Muscle of arm (tissue), 12 donors: ENCODE results near the gene LY86. TPM values are rescaled to one million over a fixed set of nuclear protein-coding genes. Genes with fewer than 3 reads are reported as not detected.
A peak's percentile ranks its signal among the peaks of the same experiment; 100 is the strongest.

Experiments used
- DNase-seq: peaks from one replicate; pipeline ENCODE4 v3.0.0-alpha.2; 2013
- polyA plus RNA-seq, 12 donors: library from polyadenylated mRNA; unstranded; fragments of 120-200 nt; gene quantifications; one replicate each; pipeline ENCODE4 v1.2.1, GENCODE V29; 2013; ENCODE audit not compliant: insufficient read length in 12 of 12

LY86 gene
- polyA plus RNA-seq, 12 donors = 1.7 to 3.6 (median 1.9) TPM; not detected in 2

DNA sequence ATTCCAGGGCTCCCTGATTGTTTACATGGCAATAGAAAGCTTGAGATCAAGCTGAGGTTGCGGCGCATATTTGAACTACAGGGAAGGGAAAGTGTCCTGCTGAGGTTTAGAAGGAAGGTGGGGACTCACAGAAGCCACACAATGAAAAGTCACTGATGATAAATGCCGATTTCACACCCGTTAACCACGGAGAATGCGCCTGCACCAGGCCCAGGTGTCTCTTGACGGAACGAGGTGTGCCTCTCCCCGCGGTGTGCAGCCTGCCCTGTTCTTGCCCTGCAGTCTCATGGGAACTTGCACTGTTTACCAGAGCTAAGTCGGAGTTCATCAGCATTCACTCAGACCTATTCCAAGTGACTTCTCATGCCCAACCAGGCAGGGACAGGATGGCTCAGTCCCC lies 90.3 kb downstream of the LY86 start:
- DNase-seq = no peak

DNA sequence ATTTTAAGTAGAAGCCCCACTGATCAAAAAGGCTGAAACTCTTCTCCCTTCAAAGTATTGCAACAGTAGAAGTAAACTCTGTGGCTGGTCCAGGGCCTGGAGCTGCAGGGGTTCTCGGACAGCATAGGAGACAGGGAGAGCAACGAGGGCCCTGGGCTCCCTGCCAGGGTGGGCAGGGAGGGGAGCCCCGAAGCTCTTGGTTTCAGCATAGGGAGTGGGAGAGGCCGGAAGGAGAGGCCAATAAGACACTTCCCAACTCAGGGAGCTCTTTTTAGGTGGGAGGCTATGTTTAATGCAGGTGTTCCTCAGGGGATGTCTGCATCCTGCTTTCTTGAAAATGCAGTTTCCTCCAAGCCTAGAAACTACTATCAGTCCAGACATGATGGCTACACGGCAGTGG lies 91.1 kb downstream of the LY86 start:
- no peak for DNase-seq

DNA sequence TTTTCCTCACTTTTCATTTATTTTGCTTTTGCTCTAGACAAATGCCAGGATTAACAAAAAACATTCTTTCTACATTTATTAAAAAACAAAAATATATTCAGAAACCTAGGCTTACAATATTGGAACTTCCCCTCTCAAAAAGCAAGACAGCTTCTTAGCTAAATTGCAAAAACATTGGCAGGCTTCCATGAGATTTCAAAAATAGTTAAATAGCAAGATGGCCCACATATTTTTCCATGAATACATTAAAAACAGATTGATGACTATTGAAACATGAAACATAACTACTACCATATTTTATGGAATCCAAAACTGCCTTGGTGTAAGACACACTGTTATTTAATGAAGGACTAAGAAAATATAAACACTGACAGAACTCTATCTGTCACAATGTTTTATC lies 92.0 kb downstream of the LY86 start:
- DNase-seq = no peak

DNA sequence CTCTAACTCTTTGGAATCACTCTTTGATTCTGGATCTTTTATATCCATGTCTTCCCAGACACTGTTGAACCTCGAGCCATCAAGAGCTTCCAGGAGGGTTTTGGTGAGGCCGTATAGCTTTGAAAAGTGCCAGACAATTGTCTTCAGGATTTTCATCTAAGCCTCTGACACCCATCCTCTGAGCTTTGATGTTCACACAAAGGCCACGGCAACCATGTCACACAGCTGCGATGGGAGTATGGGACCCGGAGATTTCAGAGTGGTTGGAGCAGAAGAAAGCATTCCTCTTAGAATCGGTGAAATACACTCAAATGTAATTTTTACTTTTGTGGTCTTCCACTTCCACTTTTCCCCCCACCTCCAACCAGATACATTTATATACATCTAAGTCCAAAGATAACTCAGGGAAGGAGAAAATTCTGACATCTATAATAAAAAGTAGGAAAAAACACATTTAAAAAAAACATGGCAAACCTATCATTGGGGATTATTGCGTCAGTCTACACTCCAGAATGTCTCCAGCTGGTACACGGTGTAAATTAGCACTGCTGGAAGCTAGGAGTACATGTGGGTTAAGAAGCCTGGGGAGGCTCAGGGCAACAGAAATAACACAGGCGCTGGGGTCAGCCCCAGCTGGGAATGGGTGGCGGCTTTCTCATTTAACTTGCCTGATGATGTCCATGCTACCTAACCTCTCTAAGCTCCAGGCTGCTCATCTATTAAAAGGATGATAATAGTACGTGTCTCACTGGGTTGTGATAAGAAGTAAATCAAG lies 92.7 kb downstream of the LY86 start:
- DNase-seq = no peak

DNA sequence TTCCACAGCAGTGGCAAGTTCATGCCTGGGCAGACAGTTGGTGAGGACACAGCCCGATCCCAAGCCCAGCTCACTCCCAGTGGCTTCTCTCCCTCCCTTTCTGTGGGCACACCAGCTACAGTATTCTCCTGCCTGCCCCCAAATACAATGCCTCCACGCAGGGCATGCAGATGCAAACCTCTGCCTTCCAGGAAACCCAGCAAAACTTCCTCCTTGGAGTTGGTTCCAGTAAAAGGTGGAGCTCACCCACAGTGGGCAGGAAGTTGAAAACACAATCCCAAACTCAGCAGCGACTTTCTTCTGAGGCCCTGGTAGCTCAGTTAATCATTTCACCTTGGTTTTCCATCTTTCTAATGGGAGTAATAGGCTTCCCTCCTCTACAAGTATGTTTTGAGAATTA lies 93.7 kb downstream of the LY86 start:
- no peak for DNase-seq

DNA sequence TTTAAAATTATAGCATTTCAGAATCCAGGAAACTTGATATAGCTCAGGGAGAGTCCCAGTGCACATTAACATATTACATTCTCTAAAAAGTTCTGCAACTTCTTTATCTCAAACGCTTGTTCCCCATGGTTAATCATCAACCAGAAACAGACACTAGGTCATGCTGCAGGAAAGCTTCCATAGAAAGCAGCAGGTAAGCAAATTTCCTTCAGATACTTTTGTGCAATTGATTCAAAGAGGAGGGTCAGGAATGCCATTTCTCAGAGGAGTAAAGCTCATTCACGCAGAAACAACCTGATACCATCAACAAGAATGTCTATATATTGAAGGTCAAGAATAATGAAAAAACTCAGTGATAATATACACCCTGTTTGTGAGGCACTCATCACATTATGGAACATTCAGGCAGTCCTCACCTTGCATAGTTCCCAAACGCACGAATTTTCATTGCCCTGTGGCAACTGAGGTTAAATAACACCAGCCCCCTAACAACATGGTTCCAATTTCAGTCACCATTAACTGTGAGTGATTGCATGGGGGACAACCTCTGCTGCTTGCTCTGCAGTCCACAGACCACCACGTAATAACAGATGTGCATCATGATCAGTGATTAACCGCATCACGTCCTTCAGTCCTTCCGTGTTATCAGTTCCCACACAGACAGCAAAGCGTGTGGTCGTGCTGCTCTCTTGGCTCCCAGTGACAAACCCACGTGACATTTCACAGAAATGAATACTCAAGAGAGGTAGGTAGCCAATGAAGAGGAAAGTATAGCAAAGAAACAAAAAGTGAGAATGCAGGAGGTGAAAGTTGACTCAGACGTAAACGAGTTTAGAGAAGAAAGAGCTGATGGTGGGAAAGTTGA lies 95.7 kb downstream of the LY86 start:
- DNase-seq = no peak

DNA sequence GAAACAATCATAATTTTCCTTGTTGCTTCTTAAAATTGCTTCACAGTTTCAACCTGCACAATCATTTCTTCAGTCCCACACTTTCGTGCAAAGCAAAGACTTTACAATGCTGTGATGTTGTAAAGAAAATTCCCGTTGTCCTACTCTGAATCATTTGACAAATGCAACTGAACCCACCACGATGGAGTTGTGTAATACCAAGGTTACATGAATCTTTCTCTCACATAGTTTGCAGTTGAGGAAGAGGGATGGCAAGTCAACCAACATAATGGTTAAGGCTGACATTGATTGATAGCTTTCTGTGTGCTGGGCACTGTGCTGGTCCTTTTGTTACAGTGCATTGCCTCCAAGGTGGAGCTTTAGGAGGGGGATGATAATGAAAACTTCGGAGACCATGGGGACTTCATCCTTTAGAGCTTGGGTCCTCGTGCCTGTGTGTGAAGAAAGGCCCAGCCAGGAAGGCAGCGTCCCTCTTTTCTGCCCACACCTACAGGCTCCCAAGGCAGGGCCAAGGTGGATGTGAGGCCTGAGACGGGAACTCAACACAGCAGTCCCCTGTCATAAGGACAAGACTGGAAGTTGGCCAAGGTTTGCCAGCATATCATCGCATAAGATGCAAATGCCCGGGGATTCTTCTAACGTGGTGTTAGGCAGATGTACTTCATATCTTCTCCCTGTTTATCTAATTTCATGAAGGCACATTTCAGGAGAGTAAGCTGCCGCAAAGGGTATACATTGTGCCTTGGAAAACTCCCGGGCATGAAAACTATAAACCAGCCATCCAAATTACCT lies 96.9 kb downstream of the LY86 start:
- DNase-seq = no peak

DNA sequence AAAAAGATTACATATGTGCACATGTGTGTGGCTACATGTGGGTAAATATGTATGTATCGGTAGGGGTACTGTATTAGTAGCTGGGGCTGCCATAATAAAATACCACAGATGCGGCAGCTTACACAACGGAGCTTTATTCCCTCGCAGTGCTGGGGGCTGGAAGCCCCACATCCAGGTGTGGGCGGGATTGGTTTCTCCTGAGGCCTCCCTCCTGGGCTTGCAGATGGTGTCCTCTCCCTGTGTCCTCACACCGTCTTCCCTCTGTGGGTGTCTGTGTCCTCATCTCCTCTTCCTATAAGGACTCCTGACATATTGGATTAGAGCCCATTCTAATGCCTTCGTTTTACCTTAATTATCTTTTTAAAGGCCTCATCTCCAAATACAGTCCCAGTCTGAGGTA lies 97.7 kb downstream of the LY86 start:
- no peak for DNase-seq

DNA sequence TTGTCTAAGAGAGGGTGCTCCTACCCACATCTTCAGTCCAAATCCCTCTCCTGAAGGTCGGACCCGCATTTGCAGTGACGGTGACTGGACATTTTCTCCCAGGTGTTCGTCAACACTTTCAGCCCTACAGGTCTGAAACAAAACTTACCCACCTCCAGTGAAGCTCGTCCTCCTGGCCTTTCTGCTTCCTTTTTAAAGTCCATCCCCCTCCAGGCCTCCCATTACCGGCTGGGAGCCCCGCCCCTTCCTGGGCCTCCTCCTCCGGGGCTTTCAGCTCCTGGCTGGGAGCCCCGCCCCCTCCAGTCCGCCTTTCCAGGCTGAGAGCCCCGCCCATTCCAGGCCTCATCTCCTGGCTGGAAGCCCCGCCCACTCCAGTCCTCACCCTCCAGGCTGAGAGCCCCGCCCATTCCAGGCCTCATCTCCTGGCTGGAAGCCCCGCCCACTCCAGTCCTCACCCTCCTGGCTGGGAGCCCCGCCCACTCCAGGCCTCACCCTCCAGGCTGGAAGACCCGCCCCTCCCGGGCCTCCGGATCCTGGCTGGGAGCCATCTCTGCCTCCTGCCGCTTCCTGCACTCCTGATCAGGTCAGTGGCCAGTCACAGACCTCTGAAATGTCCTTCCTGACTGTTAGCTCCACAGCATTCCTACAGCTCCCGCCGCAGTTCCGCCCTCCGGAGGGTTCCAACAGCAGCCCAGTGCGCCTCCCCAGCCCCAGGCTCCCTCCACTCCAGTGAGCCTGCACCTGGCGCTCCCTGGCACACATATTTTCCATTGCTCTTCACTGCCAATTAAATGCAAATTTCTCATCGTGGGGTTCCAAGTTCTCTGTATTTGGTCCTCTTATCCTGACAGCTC lies 98.5 kb downstream of the LY86 start:
- peak; percentile 31 for DNase-seq

DNA sequence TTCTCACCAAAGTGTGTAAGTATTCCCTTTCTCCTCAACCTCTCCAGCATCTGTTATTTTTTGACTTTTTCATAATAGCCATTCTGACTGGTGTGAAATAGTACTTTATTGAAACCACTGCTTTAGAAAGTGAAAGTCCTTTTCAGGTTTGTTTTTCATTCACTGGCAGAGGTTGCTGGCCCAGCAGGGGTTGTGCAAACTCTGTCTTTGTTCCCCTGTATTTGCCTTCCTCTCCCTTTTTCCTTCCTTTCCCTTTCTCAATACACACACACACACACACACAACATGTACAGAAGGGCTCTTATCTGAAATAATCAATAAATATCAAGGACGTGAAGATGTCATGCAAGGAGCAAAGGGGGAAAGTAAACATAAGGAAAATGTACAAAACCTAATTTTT lies 99.8 kb downstream of the LY86 start:
- DNase-seq = no peak

DNA sequence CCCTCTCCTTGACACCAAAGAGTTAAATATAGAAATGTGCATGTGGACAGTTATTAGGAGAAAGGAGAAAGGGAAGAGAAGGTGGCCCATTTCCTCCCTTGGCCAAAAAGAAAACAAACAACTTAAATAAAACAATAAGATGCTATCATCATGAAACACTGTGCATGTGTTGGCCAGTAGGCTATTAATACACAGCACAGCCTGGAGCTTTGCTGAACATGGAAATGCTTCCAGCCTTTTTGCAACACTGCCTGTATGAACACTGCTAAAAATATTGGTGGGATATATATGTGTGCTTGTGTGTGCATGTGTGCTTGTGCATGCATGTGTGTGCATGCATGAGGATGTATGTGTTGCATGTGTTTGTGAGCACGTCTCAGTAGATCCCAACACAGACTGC lies 100.4 kb downstream of the LY86 start:
- no peak for DNase-seq

DNA sequence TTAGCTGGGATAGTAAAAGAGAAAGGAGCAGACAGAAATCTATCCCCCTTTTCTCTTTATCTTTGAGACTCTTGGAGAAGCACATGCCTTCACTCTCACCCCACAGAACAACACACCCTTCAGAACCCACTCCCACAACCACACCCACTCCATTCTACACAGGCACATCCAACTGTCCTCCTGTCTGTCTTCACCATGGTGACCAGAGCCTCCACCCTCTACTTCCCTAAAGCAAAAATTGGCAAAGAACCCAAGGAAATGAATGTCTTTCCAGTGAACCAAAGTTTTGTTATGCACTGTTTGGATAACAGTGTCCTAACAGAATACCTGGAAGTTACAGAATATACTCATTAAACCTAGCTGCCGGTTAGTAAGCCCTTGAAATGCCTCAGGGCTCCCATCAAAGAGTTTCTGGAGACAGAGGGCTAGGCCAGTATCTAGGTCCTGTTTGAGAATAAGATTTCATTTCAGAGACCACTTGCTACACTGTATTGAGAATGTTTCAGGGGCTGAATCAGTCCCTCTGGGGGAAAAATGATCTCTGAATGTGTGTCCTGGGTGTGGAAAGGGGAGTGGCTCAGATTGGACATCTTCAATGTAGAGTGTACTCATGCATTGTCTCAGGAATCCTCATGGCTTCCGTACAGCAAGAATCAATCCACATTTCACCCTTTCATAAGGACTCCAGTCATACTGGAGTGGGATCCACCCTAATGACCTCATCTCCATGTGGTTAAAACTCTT lies 101.1 kb downstream of the LY86 start:
- DNase-seq = no peak

DNA sequence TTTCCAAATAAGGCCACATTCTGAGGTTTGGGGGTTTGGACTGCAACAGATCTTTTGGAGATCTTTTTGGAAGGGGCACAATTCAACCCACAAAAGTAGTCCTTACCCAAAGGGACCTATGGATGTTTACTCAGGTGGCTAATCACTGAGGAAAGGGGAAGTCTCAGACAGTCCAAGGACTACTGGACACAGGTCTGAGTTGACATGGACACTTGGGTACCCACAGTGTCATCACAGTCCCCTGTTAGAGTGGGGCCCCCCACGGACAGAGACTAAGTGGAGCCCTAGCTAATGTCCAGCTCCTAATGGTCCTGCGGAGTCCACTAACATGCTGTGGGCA lies 101.6 kb downstream of the LY86 start:
- DNase-seq = no peak

DNA sequence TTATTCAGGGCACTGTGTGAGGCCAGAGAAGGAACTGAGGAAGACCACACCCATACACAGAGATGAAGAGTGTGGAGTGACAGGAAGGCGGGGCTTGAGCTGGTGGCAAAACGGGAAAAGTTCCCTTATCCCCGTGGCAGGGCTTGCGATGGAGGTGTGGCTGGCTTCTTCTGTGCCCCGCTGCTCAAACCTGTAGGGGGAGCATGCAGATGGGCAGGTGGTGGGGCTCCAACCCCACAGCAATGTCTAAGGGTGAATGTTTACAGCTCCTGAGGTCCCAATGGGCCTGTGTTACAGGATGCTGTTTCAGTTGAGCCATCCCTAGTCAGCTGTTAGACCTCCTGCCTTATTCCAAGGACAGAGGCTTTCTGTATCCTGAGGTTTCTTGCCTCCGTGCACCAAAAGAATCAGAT lies 105.9 kb downstream of the LY86 start:
- DNase-seq = no peak

DNA sequence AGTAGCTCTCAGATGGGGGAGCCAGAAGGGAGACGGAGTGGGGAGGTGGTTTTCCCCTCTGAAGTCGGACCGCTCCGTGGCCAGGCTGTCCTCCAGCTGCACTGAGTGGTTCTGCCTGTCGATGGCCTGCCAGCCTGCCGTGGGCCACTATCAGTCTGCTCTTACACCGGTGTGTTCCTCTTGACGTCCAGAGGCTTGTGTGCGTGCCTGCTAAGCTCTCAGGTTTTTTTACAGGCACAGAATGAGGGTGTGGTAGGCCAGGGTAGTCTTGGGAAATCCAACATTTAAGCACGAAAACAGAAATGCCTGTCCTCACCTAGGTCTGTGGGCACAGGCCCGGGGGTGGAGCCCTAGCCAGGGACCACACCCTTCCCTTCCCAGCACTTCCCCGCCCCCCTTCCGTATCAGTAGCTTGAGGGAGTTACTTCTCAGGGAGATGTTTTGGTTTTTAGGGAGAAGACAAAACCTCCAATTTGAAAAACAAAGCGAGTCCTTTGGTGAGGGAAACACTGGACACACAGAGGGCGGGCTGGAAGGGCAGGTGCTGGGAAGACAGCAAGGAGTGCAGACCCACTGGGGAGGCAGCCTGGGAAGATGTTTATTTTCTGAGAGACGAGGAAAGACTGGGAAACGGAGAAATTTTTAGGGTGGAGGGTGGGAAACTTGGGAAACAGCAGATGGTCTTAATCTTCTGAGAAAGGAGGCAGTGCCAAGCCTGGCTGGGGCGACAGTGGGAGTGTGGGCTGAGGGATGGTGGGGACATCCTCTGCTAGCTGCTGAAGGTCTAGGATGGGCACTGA lies 106.5 kb downstream of the LY86 start:
- DNase-seq = no peak

DNA sequence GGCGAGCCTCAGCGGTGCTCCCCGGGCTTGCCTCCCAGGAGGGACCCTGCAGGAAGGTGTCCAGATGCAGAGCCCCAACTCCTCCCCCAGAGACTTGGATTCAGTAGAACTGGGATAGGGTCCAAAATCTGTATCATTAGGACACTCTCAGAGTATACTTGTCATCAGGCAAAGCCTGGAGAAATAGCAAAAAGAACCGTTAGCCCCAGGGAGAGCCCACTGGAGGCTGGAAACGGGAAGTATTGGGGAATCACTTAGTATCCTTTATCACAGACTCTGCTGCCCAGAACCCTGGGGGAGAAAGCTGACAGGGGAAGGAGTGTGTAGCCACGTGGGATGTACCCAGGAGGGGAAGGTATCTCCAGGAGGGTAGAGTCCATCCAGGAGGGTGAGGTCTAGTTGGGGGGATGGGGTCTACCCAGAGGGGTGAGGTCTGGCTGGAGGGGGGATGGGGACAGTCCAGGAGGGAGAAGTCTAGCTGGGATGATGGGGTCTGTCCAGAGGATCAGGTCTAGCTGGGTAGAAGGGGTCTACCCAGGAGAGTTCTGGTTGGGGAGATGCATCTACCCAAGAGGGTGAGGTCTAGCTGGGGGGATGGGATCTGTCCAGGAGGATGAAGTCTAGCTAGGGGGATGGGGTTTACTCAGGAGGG lies 107.2 kb downstream of the LY86 start:
- DNase-seq = no peak

DNA sequence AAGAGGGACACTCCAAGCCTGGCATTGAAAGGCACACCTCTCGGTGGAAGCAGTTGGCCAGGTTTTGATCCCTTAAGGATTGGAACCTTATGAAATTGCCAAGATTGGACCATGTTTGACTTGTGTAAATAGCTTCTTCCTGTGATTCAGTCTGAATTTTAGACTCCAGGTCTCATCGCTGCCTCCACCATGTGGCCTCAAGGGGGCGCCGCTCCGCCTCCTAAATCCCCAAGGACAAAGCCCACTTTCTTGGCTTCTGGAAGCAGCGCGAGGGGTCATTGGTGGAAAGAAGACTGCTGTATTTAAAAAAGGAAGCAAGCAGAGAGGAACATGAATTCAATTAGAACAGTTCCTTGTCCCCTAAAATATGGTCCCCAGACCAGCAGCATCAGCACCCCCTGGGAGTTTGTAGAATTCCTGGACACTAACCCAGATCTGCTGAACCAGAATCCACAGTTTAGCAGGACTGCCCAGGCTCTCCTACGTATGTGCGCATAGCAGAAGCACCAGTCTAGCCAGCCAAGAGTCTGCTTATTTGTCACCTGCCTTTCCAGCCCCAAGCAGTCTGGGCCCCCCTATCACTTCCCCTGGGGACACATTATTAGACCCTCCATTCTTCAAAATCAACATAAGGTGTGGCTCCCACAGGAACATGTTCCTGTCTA lies 108.5 kb downstream of the LY86 start:
- DNase-seq = no peak

DNA sequence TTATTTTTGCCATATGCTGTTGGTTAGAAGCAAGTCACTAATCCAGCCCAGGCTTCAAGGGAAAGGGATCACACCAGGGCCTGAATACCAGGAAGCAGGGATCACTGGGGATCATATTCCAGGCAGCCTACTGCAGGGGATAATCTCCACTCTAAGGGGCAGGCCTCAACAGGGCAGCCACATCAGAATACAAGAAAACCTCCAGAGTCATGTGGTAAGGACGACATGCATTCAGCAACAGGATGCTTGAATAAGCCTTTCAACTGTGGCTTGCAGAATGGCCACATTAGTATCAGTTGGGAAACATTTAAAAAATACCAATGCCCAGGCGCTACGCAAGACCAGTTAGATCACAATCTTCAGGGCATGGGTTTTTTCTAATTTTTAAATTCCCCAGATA lies 109.1 kb downstream of the LY86 start:
- no peak for DNase-seq
